Adipose tissue (tissue), 3 donors: ENCODE results near the gene TDP1. TPM values are rescaled to one million over a fixed set of nuclear protein-coding genes. Genes with fewer than 3 reads are reported as not detected.

Source experiments
- H3K27ac ChIP-seq: one replicate; pipeline ENCODE4 v1.5.1; 2013; ENCODE audit warnings: low read depth, low read length
- WGBS, 3 donors: extraction: QIAGEN DNeasy Blood & Tissue Kit; methylation state at CpG; one replicate each; pipeline ENCODE4 v1.1.7; 2013; 5-methylcytosine and 5-hydroxymethylcytosine counted together
- polyA plus RNA-seq, 3 donors: library from polyadenylated mRNA; stranded (reverse); fragments of 200-250 nt; gene quantifications; one replicate each; pipeline ENCODE4 v1.2.3, GENCODE V29; 2013
- donor health status: healthy with polysubstance abuse.
- donor health status: Bipolar disorder and iron deficiency.
- donor health status: healthy.

TDP1 gene
- polyA plus RNA-seq, 3 donors = 3.1 to 4.7 (median 3.9) TPM

DNA sequence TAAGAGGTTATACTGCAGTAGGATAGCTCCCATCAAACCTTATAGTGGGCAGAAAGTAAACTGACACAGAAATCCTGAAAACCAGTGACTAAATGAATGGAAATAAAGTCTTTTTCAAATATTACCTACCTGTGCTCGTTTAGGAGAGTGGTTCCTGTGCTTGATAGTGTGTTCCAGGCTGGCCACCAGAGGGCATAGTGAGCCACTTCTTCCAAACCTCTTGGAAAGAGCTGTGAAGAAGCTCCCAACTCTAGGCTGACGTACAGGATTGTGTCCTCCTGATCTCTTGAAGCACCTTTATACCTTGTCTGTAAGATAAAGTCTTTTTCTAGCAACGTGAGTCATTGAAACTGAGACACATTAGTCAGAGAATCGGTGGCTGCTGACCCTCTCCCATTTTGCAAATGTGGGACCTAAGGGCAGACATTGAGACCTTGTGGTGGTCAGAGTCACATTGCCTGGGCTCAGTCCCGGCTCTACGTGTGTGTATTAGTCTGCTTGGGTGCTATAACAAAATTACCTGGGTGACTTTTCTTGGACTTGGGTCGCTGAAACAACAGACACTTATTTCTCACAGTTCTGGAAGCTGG is 17.6 kb downstream of the TDP1 start:
- WGBS, 3 donors = 49 to 60% (median 60%) methylated on average over 7 of the region's 7 CpGs
- H3K27ac ChIP-seq = no peak overlapping the region

DNA sequence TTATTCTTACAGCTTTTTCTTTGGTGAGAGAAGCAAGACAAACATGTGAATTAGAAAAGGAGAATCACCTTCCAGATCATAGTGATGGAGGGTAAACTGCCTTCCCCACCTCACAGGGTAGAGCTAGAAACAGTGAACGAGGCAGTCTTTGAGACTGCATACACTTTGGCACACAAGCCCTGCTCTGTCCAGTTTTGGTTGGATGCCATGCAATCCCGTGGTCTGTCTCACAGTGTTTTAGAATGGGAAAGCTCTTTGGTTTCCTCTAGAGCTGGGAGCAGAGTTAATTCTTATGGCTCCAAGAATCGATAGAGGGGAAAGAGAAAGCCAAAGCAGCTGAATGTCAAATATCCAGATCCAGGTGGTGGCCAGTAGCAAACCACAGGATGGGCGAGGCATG is 21.9 kb downstream of the TDP1 start:
- H3K27ac ChIP-seq = no peak overlapping the region
- 82 to 93% (median 89%) methylated on average over 4 of the region's 4 CpGs for WGBS, 3 donors

DNA sequence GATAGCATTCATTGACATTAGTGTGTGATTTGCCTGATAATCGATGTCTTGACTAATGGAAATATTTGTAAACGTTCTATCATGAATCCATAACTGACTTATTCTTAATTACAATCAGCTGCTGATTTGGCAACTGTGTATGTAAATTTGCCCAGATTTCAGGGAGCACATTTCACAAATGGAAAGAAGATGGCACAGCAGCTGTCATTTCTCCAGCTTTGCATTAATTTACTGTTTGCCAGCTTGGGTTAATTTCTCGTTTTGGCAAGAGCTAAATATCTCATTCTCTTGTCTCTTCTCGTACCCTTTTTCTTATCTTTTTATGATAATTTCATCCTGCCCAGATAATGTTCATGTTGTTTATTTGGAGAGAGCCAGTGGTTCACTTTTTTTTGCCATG is 22.9 kb downstream of the TDP1 start:
- H3K27ac ChIP-seq = no peak overlapping the region
- 69 to 87% (median 83%) methylated on average over 4 of the region's 4 CpGs for WGBS, 3 donors

GRCh38 chr14:89983375-89983774 is 27.6 kb downstream of the TDP1 start:
- no peak overlapping the region for H3K27ac ChIP-seq
- 93 to 97% (median 95%) methylated on average over 2 of the region's 2 CpGs for WGBS, 3 donors

DNA sequence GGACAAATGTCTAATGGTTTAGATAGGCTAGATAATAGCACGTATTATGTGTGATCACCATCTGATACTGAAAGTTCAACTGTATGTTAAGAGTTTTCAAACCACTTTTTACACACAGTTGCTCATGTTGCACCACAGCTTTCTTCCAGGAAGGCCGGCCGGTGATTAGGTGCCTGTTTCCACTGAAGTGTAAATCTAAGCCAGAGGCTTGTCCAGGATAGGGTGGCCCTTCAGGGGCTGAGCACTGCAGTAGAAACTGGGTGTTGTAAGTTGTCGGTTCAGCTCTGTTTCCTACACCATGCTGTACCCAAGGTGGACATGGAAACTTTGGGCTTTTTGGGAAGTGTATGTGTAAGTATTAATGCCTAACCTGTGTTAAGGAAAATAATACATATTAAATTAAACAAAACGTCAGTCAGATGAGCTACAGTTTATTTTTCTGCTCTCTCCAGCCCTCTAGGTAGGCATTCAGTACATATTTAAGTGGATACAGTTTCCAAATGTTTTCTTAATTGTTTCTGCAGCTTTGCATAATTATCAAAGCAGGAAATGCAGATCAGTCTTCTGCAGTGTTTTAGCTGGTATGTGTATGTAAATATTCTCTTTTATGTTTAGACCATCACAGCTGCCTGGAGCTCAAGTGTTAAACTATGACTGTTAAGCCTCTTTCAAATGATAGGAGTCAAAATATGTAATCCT is 30.9 kb downstream of the TDP1 start:
- no peak overlapping the region for H3K27ac ChIP-seq
- WGBS, 3 donors = 84 to 89% (median 86%) methylated on average over 5 of the region's 5 CpGs

- no peak overlapping the region for H3K27ac ChIP-seq
Observed at GRCh38 chr14:89987161-89987475, 31.4 kb downstream of the TDP1 start.

DNA sequence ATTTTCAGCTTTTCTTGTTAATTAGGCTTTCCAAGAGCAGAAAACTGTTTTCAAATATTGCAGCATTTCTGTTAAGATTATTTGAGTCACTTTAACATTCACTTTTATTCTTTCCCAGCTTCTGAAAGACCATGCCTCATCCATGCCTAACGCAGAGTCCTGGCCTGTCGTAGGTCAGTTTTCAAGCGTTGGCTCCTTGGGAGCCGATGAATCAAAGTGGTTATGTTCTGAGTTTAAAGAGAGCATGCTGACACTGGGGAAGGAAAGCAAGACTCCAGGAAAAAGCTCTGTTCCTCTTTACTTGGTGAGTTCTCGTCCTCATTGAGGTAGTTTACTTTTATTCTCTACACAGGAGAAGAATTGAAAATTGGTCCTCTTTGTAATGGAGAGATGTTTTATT is 33.1 kb downstream of the TDP1 start:
- 92 to 97% (median 93%) methylated on average over 5 of the region's 5 CpGs for WGBS, 3 donors
- H3K27ac ChIP-seq = no peak overlapping the region

DNA sequence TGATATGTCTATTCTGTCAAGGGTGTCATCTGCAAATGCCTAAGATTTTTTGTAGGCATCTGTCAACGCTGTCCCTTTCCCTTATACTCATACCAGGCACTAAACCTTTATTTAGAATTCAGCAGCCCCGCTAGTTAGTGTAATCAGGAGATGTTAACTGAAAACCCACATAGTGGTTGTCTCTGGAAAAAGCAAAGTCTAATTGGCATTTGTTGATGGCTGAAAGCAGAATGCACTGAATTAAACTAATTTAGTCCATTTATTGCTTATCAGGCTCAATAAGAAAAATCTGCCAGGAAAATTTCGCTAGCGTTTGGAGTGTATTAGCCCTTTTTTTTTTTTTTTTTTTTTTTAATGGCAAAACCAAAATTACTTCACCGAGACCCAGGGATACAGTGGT is 34.5 kb downstream of the TDP1 start:
- 91 to 96% (median 93%) methylated on average over 5 of the region's 5 CpGs for WGBS, 3 donors
- no peak overlapping the region for H3K27ac ChIP-seq

DNA sequence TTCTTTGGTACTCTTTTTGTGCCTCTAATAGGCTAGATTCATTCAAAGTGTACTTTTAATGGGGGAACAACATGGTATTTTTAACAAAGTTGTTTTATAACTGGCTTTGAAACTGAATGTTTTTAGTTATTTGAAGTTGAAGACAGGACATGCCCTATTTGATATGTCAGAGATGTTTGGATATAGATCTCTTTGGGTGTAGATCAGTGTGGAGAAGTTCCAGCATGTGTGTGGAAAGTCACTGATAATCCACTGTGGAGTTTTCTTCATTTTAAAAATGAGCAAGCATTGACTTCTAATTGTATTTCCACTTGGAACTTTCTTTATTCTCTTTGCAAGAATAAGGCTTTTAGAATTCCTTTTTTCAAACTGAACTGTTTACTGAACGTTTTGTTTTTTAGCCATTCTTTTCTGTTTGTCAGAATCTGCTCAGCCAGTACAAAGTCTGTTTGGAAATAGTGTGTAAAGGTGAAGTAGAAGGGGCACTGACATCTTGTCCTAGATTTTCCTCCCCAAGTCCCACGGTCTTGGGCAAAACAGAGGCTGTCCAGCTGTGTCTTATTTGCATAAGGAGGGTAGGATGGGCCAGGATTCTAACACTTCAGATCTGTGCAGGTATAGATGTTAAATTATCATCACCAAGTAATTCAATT is 35.0 kb downstream of the TDP1 start:
- H3K27ac ChIP-seq = no peak overlapping the region
- 59 to 68% (median 66%) methylated on average over 2 of the region's 2 CpGs for WGBS, 3 donors

GRCh38 chr14:89992273-89992672 is 36.5 kb downstream of the TDP1 start:
- 91 to 95% (median 94%) methylated on average over 3 of the region's 3 CpGs for WGBS, 3 donors
- H3K27ac ChIP-seq = no peak overlapping the region

- no peak overlapping the region for H3K27ac ChIP-seq
- 56 to 100% (median 69%) methylated on average over 1 of the region's 1 CpG for whole genome bisulfite sequencing, 3 donors
Observed at GRCh38 chr14:89996963-89997362, 41.2 kb downstream of the TDP1 start.

- H3K27ac ChIP-seq = no peak overlapping the region
- WGBS, 3 donors = 74 to 90% (median 86%) methylated on average over 2 of the region's 2 CpGs
Observed at GRCh38 chr14:90000935-90001334, 45.2 kb downstream of the TDP1 start.

GRCh38 chr14:90003526-90004307 is 48.0 kb downstream of the TDP1 start:
- 83 to 93% (median 86%) methylated on average over 6 of the region's 6 CpGs for WGBS, 3 donors
- no peak overlapping the region for H3K27ac ChIP-seq

- H3K27ac ChIP-seq = no peak overlapping the region
Observed at GRCh38 chr14:90005441-90005840, 49.7 kb downstream of the TDP1 start.

DNA sequence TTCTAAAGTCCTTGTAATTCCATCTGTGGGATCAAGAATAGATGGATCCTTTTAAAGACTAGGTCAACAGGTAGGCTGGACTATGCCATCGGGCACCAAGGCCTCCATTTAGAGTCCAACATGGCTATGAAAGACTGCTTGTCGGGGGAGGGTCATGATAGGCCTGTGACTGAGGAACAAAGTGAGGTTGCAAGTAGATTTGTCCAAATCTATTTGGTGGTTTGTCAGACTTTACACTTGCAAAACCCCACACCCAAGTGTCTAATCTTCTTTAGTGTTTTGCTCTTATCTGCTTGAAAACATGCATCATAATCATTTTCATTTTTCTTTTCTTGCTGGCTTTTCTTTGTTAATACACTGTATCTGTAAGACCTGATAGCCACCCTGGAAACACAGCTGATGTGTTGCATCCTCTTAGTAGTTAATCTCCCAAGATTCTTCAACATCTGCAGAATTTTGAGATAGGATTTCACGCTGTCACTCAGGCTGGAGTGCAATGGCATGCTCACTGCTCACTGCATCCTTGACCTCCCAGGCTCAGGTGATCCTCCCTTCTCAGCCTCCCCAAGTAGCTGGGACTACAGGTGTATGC is 50.3 kb downstream of the TDP1 start:
- H3K27ac ChIP-seq = no peak overlapping the region
- WGBS, 3 donors = 96 to 99% (median 99%) methylated on average over 3 of the region's 3 CpGs

GRCh38 chr14:90017371-90017770 is 61.6 kb downstream of the TDP1 start:
- no peak overlapping the region for H3K27ac ChIP-seq
- 93 to 95% (median 94%) methylated on average over 4 of the region's 4 CpGs for WGBS, 3 donors

- WGBS, 3 donors = 77 to 93% (median 85%) methylated on average over 10 to 11 of the region's 11 CpGs
Observed at GRCh38 chr14:90019824-90020523, 64.2 kb downstream of the TDP1 start.

DNA sequence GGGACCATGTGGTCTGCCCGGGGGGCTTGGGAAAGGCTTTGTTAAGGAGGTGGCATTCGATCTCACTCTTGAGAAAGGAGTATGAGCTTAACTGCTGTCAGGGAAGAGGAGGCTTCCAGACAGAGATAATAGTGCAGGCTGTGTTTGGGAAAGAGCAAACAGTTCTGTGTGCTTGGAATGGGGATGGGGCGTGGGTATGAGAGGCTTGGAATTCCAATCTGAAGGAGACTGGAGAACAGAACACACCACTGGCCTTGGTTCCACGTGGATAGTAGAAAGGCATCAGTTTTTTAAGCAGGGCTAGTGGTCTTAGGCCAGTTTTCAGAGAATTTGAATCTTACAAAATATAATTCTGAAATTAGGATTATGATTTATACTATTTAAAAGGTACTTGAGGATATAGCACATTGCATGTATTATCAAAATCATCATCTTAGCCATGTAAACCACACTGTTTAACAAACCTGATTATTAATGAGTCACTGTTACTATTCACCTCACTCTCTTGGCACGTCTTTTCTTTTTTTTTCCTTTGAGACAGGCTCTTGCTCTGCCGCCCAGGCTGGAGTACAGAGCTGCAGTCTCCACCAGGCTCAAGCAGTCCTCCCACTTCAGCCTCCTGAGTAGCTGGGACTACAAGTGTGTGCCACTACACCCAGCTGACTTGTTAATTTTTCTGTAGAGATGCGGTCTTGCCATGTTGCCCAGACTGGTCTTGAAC is 67.6 kb downstream of the TDP1 start:
- WGBS, 3 donors = 78 to 91% (median 85%) methylated on average over 7 of the region's 7 CpGs
- no peak overlapping the region for H3K27ac ChIP-seq

More at GRCh38 chr14:90019824-90020523, 64.2 kb downstream of the TDP1 start:
- no peak overlapping the region for H3K27ac ChIP-seq
